Measurements from ENCODE around the gene SHB.

SHB gene

DNA sequence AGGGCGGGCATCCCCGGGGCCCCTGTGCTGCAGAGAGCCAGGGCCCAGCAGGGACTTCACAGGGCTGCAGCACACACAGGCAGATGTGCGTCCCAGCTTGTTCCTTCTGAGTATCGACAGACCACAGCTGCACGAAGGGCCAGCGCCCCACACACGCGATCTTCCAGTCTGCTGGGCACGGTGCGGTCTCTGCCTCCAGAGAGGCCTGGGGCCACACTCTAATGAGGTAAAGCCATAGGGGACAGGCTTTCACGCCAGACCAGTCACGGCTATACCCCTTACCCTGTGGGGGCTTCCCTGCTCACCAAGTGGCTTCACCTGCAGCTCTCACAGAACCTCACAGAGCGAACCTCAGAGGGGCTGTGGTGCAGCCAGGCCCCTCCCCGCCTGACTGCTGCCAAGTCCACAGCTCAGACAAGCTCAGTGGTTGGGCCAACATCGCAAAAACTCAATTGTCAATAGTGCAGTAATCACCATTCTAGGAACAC is 82.2 kb downstream of the SHB start:
- TF ChIP-seq, protein P1, sequence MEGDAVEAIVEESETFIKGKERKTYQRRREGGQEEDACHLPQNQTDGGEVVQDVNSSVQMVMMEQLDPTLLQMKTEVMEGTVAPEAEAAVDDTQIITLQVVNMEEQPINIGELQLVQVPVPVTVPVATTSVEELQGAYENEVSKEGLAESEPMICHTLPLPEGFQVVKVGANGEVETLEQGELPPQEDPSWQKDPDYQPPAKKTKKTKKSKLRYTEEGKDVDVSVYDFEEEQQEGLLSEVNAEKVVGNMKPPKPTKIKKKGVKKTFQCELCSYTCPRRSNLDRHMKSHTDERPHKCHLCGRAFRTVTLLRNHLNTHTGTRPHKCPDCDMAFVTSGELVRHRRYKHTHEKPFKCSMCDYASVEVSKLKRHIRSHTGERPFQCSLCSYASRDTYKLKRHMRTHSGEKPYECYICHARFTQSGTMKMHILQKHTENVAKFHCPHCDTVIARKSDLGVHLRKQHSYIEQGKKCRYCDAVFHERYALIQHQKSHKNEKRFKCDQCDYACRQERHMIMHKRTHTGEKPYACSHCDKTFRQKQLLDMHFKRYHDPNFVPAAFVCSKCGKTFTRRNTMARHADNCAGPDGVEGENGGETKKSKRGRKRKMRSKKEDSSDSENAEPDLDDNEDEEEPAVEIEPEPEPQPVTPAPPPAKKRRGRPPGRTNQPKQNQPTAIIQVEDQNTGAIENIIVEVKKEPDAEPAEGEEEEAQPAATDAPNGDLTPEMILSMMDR (conservative IDR thresholded peaks at IDR 0.05; ENCODE audit: low read length), result no peak
- no peak overlapping the region for H3K4me3 ChIP-seq (ENCODE audit: low read length)
- no peak for DNase-seq (ENCODE audit: low read depth)

DNA sequence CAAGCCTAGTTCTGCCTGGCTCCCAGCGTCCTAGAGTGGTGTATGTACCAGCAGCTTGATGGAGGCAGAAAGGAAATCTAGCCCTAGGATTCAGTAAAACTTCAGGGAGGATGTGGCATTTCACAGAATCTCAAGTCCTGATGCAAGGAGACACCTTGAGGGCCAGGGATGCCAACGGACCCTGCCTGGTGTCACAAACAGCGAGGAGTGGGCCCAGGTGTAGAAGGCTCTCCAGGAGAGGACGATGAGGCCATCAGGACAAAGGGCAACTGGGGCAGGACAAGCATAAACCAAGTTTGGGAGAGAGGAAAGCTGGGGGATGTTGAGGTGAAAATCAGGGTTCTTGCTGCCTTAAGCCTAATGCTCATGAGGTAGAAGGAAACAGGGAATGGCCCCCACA is 83.0 kb downstream of the SHB start:
- no peak for DNase-seq (ENCODE audit: low read depth)
- TF ChIP-seq, protein P1 (conservative IDR thresholded peaks at IDR 0.05; ENCODE audit: low read length), result no peak
- no peak overlapping the region for H3K4me3 ChIP-seq (ENCODE audit: low read length)

DNA sequence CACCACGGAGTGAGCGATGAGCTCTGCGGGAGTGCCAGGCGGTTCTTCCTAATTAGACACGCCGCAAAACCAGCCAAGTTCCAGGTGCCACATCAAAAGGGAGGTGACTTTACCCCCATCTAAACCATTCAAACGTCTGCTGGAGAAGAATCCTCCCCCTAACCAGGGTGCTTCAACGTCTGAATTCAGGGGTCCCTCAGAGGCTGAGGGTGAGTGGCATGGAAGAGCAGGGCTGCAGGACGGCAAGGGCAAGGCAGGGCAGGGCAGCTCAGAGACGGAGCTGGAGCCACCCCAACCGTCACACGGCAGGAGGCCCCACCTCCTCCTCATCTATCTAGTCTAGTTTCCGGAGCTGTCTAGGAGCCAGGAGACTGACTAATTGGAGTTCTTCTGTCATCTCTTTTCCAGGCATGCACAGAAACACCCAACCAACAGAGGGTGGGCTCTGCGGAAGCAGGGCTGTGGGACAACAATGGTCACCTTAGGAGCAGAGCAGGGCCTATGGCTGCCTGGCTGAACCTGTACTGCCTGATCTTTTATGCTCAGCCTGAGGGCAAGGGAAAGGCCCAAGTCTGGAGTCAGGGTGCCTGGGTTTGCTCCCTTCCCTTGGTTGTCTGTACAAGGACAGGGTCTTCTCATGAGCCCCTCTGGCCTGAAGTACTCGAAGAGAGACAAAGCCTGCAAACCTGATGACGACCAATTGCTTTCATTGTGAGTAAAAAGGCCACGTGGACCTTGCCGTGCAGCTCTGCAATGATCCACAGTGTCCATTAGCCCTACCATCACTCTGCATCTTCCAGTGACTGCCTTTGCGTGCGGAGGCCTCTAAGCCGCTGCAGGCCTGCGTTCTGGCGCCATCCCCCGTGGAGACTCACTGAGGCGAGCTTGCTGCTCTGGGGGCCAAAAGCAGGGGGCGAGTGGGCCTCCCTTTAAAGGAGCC is 84.1 kb downstream of the SHB start:
- DNase-seq (ENCODE audit: low read depth), result peak; percentile 72
- no peak overlapping the region for H3K4me3 ChIP-seq (ENCODE audit: low read length)
- TF ChIP-seq, protein P1 (conservative IDR thresholded peaks at IDR 0.05; ENCODE audit: low read length), result peak; percentile 25; the same call in 1 of the 2 replicates

DNA sequence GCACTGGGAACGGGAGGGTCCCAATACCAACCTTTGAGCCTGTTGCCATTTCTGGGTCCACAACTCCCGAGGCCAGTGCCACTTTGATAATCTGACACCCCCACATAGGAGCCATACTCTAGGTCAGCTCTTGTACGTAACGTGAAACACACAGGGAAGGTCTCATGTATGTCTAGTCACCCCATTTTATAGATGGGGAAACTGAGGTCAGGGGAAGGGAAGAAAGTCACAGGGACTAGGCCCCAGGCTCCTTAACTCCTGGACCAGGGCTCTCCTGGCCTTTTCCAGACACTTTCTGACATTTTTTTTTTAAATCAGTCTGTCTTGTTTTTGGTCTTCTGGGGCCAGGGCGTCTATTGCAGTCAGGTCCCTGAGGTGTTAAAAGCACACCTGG is 84.8 kb downstream of the SHB start:
- DNase-seq (ENCODE audit: low read depth), result no peak
- H3K4me3 ChIP-seq (ENCODE audit: low read length), result no peak overlapping the region
- TF ChIP-seq, protein P1 (conservative IDR thresholded peaks at IDR 0.05; ENCODE audit: low read length), result no peak

DNA sequence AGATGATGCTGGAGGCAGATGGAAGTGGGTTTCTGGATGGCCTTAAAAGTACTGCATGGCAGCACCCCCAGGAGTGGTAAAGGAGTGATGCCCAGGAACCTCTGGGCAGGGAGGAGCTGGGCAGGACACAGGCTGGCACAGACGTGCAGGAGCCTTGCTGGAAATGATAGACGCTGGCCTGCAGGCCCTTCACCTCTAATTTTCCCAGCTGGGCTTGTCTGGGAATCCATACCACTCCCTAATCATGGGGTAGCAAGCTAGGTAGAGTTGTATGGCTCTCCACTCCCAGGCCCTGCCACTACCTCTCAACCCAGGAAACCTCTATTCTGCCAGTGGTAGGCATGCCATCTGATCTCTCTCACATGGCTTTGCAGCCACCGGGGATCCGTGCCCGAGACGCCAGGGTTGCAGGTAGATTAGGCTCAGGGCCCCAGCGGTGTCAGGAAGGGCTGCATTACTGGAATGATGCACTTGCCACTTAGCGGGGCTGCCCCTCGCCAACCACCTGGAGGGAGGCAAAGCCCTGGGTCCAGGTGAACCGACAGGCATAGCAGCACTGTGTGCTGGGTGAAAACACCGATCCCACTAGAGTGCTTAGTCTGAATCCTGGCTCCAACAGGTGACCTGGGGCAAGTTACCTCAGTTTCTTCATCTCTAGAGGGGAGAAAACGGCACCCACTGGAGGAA is 85.5 kb downstream of the SHB start:
- H3K4me3 ChIP-seq (ENCODE audit: low read length), result no peak overlapping the region
- DNase-seq (ENCODE audit: low read depth), result no peak
- TF ChIP-seq, protein P1 (conservative IDR thresholded peaks at IDR 0.05; ENCODE audit: low read length), result no peak

DNA sequence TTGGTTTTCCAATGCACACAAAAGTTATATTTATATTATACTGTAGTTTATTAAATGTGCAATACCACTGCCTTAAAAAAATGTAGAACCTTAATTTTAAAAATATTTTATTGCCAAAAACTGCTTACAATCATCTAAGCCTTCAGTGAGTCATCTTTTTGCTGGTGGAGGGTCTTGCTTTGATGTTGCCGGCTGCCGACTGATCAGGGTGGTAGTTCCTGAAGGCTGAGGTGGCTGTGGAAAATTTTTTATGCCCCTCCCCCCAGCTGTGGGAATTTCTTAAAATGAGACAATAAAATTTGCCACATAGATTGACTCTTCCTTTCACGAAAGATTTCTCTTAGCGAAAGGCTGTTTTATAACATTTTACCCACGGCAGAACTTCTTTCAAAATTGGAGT is 89.2 kb downstream of the SHB start:
- no peak for DNase-seq (ENCODE audit: low read depth)
- TF ChIP-seq, protein P1 (conservative IDR thresholded peaks at IDR 0.05; ENCODE audit: low read length), result no peak
- no peak overlapping the region for H3K4me3 ChIP-seq (ENCODE audit: low read length)

Data from AG10803 (cell line).